ENCODE results near the gene ZBTB7C. TPM values are rescaled to one million over a fixed set of nuclear protein-coding genes. Genes with fewer than 3 reads are reported as not detected.

ZBTB7C gene
- total and polyA plus RNA-seq, 9 of the 15 experiments (the other 6 are each of a cell fraction or from before 2014, with no cell fraction given), result not detected

DNA sequence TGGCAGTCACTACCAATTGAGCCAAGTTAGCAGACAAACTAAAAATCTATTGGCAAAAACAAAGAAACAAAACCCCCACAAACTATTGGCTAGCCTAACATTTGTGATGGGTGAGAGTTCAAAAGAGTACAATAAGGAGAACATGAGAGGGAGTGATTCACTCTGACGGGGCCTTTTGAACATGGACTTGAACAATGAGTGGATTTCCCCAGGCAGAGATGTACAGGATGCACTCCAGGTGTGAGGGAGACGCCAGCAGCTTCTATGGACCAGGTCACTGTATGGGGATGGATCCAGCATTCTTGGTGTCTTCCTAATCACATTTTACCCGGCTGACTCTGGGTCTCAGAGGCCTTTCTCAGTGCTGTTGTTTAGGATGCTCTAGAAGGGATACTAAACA lies 311.2 kb downstream of the ZBTB7C start (continued):
- TF ChIP-seq STAT6 (CRISPR knock-in tag; IDR thresholded peaks at IDR 0.05) (no peak), MEF2D (tag; conservative IDR thresholded peaks at IDR 0.05; ENCODE audit: low read depth) (no peak), MBD2 (IDR thresholded peaks at IDR 0.05; ENCODE audit: borderline replicate concordance, low read depth) (no peak), EZH2 (IDR thresholded peaks at IDR 0.05; ENCODE audit: borderline replicate concordance, low read depth, low read length) (no peak), KDM2B (CRISPR knock-in tag; IDR thresholded peaks at IDR 0.05) (no peak)

- peaks cover 0 to 12% of the 10 kb centered on the region in 2 experiments; a peak in 4 of 5 replicates for H3K27me3 ChIP-seq (ENCODE audit: control insufficient read depth in 2 of 2, insufficient read depth in 2 of 2, low read length in 2 of 2)
- FAIRE-seq (no peak), DNase-seq (ENCODE audit: extremely low read depth in 1 of 4, low spot score in 3 of 4) (no peak), ATAC-seq (no peak)
- no peaks in the 10 kb centered on the region for H3K79me2 ChIP-seq (ENCODE audit: control insufficient read depth, insufficient read depth, low read length)
- TF ChIP-seq KLF6 (CRISPR knock-in tag; IDR thresholded peaks at IDR 0.05; ENCODE audit: borderline replicate concordance) (no peak), TSC22D4 (tag; IDR thresholded peaks at IDR 0.05) (no peak), ELF1 (tag; IDR thresholded peaks at IDR 0.05) (no peak), HLTF (IDR thresholded peaks at IDR 0.05) (no peak), MTA2 (IDR thresholded peaks at IDR 0.05; ENCODE audit: low read depth) (no peak), USF1 (CRISPR knock-in tag; IDR thresholded peaks at IDR 0.05) (no peak), TAF1 (IDR thresholded peaks at IDR 0.05; ENCODE audit: control insufficient read depth, extremely low read depth, insufficient read depth, low read length, severe bottlenecking) (no peak), RBM14 (IDR thresholded peaks at IDR 0.05; ENCODE audit: borderline replicate concordance, insufficient read depth, low read depth, low read length) (no peak), ZNF785 (CRISPR knock-in tag; IDR thresholded peaks at IDR 0.05) (no peak), PHB2 (IDR thresholded peaks at IDR 0.05; ENCODE audit: low read depth) (no peak), ZNF707 (CRISPR knock-in tag; conservative IDR thresholded peaks at IDR 0.05) (no peak), NONO (IDR thresholded peaks at IDR 0.05; ENCODE audit: low read depth in 2 of 2, low read length in 1 of 2) (no peak), SIRT6 (IDR thresholded peaks at IDR 0.05; ENCODE audit: low read depth, low read length) (no peak)
- TF ChIP-seq, protein P1, sequence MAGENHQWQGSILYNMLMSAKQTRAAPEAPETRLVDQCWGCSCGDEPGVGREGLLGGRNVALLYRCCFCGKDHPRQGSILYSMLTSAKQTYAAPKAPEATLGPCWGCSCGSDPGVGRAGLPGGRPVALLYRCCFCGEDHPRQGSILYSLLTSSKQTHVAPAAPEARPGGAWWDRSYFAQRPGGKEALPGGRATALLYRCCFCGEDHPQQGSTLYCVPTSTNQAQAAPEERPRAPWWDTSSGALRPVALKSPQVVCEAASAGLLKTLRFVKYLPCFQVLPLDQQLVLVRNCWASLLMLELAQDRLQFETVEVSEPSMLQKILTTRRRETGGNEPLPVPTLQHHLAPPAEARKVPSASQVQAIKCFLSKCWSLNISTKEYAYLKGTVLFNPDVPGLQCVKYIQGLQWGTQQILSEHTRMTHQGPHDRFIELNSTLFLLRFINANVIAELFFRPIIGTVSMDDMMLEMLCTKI (IDR thresholded peaks at IDR 0.05; ENCODE audit: partially characterized antibody), result no peak
- H3K4me2 ChIP-seq (ENCODE audit: insufficient read depth, low read length), result no peak overlapping the region
- H2AFZ ChIP-seq (ENCODE audit: low read depth, low read length), result no peak overlapping the region
- no peak overlapping the region for H3K9ac ChIP-seq (ENCODE audit: insufficient read depth in 1 of 2, low read depth in 2 of 2, low read length in 2 of 2)
- ChIA-PET POLR2A (interaction anchor here (0.6 to 2.1 kb wide), 2 partner anchors 9 to 11 kb away, joined by 3 to 6 read pairs; no protein-coding TSS in a partner anchor), CTCF (ENCODE audit: low intra/inter-chr PET ratio) (no interaction called here)
- H3K36me3 ChIP-seq (ENCODE audit: control insufficient read depth, insufficient read depth, low read length), result no peaks in the 10 kb centered on the region
- H3K4me3 ChIP-seq, result no peak overlapping the region
- intact Hi-C loops (cut with micrococcal nuclease), result loop anchor here (10.0 kb wide), 1 partner anchor 61 kb away; no protein-coding TSS in a partner anchor
- H3K4me1 ChIP-seq (replicated peaks in 1 of 2; ENCODE audit: control insufficient read depth in 2 of 2, insufficient read depth in 2 of 2, low read length in 2 of 2), result no peaks in the 10 kb centered on the region; a peak in 1 of 5 replicates
- no peaks in the 10 kb centered on the region for H3K9me3 ChIP-seq (replicated peaks; ENCODE audit: control insufficient read depth, insufficient read depth, low read depth, low read length)
- in situ Hi-C loops (cut with MboI), result no loop called here
- 0% methylated on average over 8 of the region's 8 CpGs for WGBS (ENCODE audit: insufficient coverage, low coverage, missing lambda C conversion rate)
- H3K9me1 ChIP-seq (ENCODE audit: control insufficient read depth, insufficient read depth, low read length), result no peaks in the 10 kb centered on the region
- BruUV-seq (replicated peaks), result no TSS peak
- H4K20me1 ChIP-seq (replicated peaks; ENCODE audit: control insufficient read depth, insufficient read depth, low read length), result no peaks in the 10 kb centered on the region
- H3K27ac ChIP-seq (ENCODE audit: extremely low read depth, low read depth, low read length), result no peak overlapping the region
These were observed 313.5 kb downstream of the ZBTB7C start for GRCh38 chr18:48095726-48096125.

All from K562 (cell line).